ENCODE measurements around the gene DUSP5. TPM values are rescaled to one million over a fixed set of nuclear protein-coding genes. Genes with fewer than 3 reads are reported as not detected.

DUSP5 gene
- total and polyA plus RNA-seq, 2 of the 4 experiments (the other 2 are of a cell fraction), result 42.1 to 48.1 TPM

DNA sequence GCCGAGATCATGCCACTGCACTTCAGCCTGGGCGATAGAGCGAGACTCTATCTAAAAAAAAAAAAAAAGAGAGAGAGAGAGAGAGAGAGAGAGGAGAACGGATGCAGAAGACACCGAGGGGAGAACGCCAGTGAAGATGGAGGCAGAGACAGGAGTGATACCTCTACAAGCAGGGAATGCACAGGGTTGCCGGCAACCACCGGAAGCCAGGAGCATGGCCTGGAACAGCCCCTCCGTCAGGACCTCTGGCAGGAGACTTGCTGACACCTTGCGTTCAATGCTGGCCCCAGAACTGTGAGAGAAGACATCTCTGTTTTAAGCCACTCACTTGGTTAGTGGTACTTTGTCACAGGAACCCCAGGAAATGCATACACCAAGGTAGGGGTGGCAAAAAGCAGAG is 38.1 kb upstream of the DUSP5 start:
- H3K9me1 ChIP-seq (ENCODE audit: insufficient read depth, low read length), result peaks cover 8% of the 10 kb centered on the region
- BruUV-seq (replicated peaks), result no TSS peak
- in situ Hi-C loops (cut with MboI; ENCODE audit: low sequenced_read_pairs), result no loop called here
- H3K9ac ChIP-seq (ENCODE audit: low read depth, low read length), result no peak overlapping the region
- H4K8ac ChIP-seq (ENCODE audit: low read depth in 2 of 2, low read length in 2 of 2), result no peak overlapping the region
- WGBS, 2 experiments (ENCODE audit: extremely low coverage in 2 of 2, insufficient read length in 1 of 2), result 86% methylated on average over 4 of the region's 10 CpGs; no CpG with 5 or more reads in 1 of the 2 experiments
- DNase-seq (no peak), ATAC-seq (ENCODE audit: low read depth) (no peak)
- no peak for TF ChIP-seq NFE2L2 (IDR thresholded peaks at IDR 0.05; ENCODE audit: low read depth, low read length)
- TF ChIP-seq MXI1 (IDR thresholded peaks at IDR 0.05; ENCODE audit: borderline replicate concordance, low read depth, low read length), result no peak
- TF ChIP-seq, protein P1, sequence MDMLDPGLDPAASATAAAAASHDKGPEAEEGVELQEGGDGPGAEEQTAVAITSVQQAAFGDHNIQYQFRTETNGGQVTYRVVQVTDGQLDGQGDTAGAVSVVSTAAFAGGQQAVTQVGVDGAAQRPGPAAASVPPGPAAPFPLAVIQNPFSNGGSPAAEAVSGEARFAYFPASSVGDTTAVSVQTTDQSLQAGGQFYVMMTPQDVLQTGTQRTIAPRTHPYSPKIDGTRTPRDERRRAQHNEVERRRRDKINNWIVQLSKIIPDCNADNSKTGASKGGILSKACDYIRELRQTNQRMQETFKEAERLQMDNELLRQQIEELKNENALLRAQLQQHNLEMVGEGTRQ (IDR thresholded peaks at IDR 0.05; ENCODE audit: low read depth, low read length), result no peak
- TF ChIP-seq RFX5 (IDR thresholded peaks at IDR 0.05; ENCODE audit: low read depth, low read length), result no peak
- no peak for TF ChIP-seq FOS (IDR thresholded peaks at IDR 0.05; ENCODE audit: low read depth, low read length)
- TF ChIP-seq RAD21 (IDR thresholded peaks at IDR 0.05; ENCODE audit: low read length), result no peak
- no peak for TF ChIP-seq MAZ (IDR thresholded peaks at IDR 0.05; ENCODE audit: borderline replicate concordance, low read depth, low read length)
- no peak for TF ChIP-seq CHD1 (IDR thresholded peaks at IDR 0.05; ENCODE audit: low read depth, low read length)
- no peak for TF ChIP-seq MAFK (IDR thresholded peaks at IDR 0.05; ENCODE audit: low read depth, low read length)
- H3K4me2 ChIP-seq (ENCODE audit: low read depth, low read length), result no peak overlapping the region
- no peaks in the 10 kb centered on the region for H3K9me3 ChIP-seq (ENCODE audit: control insufficient read depth, insufficient read depth, low read length)
- no peaks in the 10 kb centered on the region; the same call in 1 of the 2 replicates for H3K27me3 ChIP-seq (ENCODE audit: control insufficient read depth, insufficient read depth, low read length)
- ChIA-PET POLR2A (ENCODE audit: unreplicated experiment) (no interaction called here), CTCF (no interaction called here)
- H4K5ac ChIP-seq (ENCODE audit: low read depth, low read length), result no peak overlapping the region
- no peak overlapping the region for H3K23ac ChIP-seq (ENCODE audit: low read depth, low read length)
- intact Hi-C loops (cut with micrococcal nuclease), result no loop called here
- no peak overlapping the region for H3K4me3 ChIP-seq (ENCODE audit: insufficient read depth, low read depth, low read length)
- H3K14ac ChIP-seq (replicated peaks; ENCODE audit: low read depth, low read length), result no peak overlapping the region
- no peaks in the 10 kb centered on the region for H3K36me3 ChIP-seq (ENCODE audit: control insufficient read depth, insufficient read depth, low read length)
- H3K18ac ChIP-seq (ENCODE audit: low read depth, low read length), result no peak overlapping the region
- no peak overlapping the region for H2BK20ac ChIP-seq (ENCODE audit: low read depth, low read length)
- no peak overlapping the region; the same call in 2 of the 3 replicates for H2BK15ac ChIP-seq (ENCODE audit: low read depth, low read length)
- H2BK120ac ChIP-seq (ENCODE audit: low read depth, low read length), result no peak overlapping the region
- dilution Hi-C loops (cut with HindIII; ENCODE audit: low sequenced_read_pairs, unreplicated experiment), result no loop called here
- no peak overlapping the region for H3K4ac ChIP-seq (ENCODE audit: low read depth, low read length)
- no peaks in the 10 kb centered on the region for H4K20me1 ChIP-seq (ENCODE audit: insufficient read depth, low read length)
- H3K56ac ChIP-seq (ENCODE audit: extremely low read depth, insufficient read depth, low read length), result no peak overlapping the region
- H2BK5ac ChIP-seq (ENCODE audit: low read depth, low read length, poor library complexity, severe bottlenecking), result no peak overlapping the region
- H3K4me1 ChIP-seq (ENCODE audit: control insufficient read depth, insufficient read depth, low read length), result peaks cover 17% of the 10 kb centered on the region
- no peaks in the 10 kb centered on the region for H3K79me1 ChIP-seq (ENCODE audit: low read depth in 1 of 2, low read length in 2 of 2)
- no peak overlapping the region for H2AFZ ChIP-seq (replicated peaks; ENCODE audit: low read length, poor library complexity)
- no peak overlapping the region for H3K27ac ChIP-seq (ENCODE audit: insufficient read depth, low read length)
- H4K91ac ChIP-seq (ENCODE audit: insufficient read depth, low read depth, low read length), result no peak overlapping the region
- H2AK9ac ChIP-seq (replicated peaks; ENCODE audit: low read depth, low read length, poor library complexity), result no peak overlapping the region
- no peak overlapping the region; the same call in 1 of the 2 replicates for H2AK5ac ChIP-seq (ENCODE audit: low read depth, low read length)
